ENCODE data around the gene TOX2.
"Not testable (repeated sequence)": the region's sequence is repeated elsewhere in the genome, so short reads cannot be mapped to it uniquely, and the experiment has no call there.

Gene TOX2

DNA sequence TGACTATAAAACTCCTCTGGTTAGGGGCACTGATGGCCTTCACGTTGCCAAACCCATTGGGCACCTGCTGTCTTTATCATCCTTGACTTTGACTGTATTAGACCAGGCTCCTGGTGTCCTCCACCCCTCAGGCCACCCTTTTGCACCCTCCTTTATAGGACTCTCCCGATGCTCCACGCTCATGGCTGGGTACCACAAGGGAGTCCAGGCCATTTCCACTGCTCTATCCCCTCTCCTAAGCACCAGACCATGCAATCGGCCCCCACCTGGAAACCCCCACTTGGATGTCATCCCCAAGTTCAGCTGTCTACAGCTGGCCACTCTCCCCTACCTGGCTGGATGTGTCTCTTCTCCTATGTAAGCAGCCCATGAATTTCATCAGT, 115.2 kb downstream of the TOX2 start:
- DNase-seq (ENCODE audit: low read depth in 1 of 2, low spot score in 1 of 2): no peak

DNA sequence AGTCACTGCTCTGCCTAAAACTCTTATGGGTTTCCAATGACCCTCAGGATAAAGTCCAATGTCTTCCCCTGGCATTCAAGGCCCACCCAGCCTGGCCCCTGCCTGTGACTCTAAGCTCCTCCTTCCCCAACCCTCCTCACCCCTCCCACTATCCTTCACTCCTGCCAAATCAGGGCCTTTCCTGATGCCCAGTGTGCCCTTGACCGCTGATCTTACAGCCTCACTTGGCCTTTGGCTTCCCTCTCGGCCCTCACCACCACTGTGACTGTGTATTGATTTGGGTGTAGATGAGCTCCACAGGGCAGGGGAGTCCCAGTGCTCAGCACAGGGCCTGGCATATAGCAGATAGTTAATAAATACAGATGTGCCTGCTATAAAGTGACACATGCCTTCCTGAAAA, 115.7 kb downstream of the TOX2 start:
- DNase-seq (ENCODE audit: low read depth in 1 of 2, low spot score in 1 of 2): no peak

GRCh38 chr20:44031001-44031574, 116.4 kb downstream of the TOX2 start:
- no peak for DNase-seq (ENCODE audit: low read depth in 1 of 2, low spot score in 1 of 2)

DNA sequence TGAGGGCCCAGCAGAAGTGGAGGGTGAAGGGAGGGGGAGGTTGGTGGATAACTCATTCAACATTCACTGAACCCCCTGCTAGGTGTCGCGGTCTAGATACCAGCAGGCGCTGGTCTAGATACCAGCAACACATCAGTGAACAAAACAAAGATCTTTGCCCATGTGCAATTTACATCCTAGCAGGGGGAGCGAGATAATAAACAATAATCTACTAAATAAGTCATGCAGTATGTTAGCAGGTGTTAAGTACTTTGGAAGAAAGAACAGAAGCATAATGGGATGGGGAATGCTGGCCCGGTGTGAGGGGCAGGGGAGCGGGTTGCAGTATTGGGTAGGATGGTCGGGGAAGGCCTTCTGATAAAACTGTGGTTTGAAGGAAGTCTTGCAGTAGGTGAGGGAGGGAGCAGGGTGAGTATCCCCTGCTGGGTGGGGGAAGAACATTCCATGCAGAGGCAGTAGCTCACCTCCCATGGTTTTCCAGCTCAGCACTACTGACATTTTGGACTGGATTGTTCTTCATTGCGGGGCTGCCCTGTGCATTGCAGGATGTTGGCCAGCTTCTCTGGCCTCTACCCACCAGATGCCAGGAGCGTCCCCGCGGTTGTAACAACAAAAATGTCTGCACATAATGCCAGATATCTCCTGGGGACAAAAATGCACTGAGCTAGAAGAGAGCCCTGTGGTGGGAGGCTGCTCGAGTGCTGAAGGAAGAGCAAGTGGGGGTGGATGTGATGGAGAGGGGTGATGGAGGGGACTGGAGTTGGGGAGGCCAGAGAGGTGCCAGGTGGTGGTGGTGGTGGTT, 117.3 kb downstream of the TOX2 start:
- DNase-seq (ENCODE audit: low read depth in 1 of 2, low spot score in 1 of 2): no peak

DNA sequence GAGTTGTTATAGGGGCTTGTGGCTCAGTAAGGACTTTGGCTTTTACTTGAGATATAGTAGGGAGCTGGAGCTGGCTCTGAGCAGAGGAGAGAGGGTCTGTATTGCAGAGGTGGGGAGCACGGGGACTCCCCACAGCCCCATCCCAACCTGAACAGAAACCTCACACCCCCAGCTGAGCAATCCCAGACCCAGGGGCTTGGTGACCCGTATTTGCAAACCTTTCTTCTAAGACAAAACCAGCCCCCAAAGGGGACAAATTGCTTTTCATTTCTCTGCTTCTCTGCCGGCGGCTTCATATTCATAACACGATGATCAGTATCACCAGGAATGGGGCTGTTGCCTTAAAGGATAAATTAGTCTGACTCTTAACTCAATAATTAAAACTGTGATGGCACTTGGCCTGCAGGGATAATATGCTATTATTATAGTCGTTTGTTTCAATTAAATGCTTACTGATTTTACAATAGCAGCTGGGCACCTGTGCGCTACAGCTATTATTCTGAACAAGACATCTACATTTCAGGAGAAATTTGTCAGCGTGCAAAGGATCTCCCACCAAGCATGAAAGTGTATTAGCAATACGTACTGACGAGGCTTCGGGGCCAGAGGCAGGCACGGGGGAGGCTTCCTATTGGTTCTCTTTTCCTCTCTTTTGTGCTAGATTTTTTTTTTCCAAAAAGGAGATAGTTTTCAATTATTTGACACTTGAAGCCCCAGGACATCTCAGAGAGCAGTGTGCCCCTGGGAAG, 118.1 kb downstream of the TOX2 start:
- no peak for DNase-seq (ENCODE audit: low read depth in 1 of 2, low spot score in 1 of 2)

- DNase-seq (ENCODE audit: low read depth in 1 of 2, low spot score in 1 of 2): no peak
Measured at GRCh38 chr20:44033344-44033743, 118.7 kb downstream of the TOX2 start.

DNA sequence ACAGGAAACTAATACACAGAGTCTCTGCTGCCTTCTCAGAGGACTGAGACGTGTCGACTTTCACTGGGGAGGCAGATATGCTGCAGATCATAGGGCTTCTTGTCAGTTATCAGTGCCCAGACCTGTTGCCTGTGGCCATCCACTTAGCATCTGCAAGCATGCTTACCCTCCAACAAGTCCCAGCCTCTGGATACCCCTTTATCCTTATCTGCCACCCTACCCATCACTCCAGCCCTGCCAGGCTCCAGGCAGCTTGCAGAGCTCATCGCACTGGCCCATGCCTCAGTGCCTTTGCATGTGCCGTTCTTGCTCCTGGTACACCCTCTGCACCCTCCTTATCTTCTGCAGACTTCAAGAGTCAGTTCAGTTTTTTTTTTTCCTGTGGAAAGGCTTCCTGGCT, 119.2 kb downstream of the TOX2 start:
- DNase-seq (ENCODE audit: low read depth in 1 of 2, low spot score in 1 of 2): no peak

- DNase-seq (ENCODE audit: low read depth in 1 of 2, low spot score in 1 of 2): no peak
Measured at GRCh38 chr20:44034451-44034850, 119.8 kb downstream of the TOX2 start.

DNA sequence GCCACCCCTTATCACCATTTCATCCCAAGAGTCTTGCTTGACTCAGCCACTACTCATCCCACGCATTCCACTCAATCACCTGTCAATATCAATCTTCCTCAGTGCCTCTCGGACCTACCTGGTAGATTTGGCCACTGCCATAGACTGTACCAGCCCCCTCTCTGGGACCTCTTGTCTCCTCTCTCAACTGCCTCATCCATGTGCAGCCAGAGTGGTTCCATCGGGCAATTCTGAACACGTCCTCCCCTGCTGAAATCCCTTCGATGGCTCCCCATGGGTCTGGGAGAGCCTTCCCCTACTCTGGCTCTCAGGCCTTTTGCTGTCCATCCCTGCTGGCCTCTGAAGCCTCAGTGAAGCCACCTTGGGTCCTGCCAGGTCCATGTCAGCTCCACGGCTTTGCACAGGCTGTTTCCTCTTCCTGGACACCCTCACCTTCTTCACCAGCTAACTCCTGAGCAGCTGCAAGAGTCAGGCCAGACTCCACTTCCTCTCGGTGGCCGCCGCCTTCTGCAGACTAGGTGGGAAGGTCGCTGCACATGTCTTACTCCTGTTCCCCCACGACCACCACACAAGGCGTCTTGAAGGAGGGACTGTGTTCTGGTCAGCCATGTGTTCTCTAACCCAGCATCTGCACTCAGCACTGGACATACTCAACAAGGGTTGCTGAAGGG, 120.4 kb downstream of the TOX2 start:
- DNase-seq (ENCODE audit: low read depth in 1 of 2, low spot score in 1 of 2): no peak

DNA sequence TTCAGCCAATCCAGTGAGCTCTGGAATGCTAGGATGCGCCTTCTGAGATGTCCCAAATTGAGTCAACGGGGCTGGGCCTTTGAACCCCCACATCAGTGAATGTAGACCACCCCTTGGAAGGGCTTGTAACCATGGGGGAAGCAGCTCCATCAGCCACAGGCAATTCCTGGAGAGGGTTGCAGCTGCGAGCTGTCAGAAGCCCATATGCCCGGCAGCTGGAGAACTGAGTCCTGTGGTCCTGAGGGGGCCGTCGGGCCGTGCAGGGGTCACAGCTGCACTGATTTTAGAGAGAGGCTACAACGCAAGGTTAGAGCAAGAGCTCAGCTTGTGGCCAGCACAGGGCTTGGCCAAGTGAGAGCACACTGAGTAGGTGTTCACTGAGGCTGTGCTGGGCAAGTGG, 121.3 kb downstream of the TOX2 start:
- DNase-seq (ENCODE audit: low read depth in 1 of 2, low spot score in 1 of 2): no peak

DNA sequence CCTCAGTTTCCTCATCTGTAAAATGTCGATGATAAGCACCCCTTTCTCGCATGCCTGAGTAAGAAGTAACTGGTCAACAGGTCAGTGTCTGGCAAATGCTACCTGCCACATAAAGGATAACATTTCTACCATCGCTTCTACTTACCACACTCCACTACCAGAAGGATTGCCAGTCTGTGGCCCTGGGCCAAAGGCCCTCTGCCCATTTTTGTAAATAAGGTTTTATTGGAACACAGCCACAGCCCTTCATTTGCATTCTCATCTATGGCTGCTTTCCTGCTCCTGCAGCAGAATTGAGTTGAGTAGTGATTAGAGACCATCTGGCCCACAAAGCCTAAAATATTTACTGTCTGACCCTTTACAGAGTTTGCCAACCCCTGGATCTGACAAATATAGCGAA, 121.8 kb downstream of the TOX2 start:
- DNase-seq (ENCODE audit: low read depth in 1 of 2, low spot score in 1 of 2): no peak

DNA sequence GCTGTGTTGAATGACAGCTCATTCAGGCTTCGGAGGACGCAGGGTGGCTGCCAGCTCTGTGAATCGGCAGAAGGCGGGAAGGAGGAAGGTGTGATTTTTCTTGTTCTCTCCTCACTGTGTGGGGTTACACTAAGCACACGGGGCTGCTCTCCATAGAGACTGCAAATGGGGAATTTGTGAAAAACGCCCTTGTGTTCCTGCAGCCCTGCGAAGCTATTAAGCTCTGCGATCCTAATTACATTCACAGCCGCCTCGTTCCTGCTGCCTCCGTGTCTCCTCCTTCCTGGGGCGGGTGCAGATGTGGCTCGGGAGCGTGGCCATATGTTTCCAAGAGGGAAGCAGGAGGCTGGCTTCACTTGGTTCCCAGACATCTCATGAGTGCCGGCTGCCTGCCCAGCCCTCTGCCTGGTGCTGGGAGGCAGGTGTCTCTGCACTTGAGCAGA, 124.0 kb downstream of the TOX2 start:
- no peak for DNase-seq (ENCODE audit: low read depth in 1 of 2, low spot score in 1 of 2)

DNA sequence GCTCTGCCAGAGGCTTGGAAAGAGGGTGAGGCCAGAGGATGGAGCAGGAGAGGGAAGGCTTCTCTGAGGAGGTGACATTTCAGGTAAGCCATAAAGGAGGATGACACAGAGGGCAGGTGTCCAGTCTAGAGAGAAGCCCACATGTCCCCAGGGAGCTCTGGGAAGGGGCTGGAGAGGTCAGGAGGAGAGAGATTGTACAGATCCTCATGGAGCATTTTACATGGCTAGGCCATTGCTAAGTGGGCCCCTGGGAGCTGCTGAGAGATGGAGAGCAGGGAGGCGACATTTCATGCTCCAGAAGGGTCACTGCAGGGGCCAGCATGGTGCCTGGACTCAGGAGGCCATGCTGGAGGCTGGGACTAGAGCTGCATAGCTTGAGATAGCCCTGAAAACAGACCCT, 124.5 kb downstream of the TOX2 start:
- no peak for DNase-seq (ENCODE audit: low read depth in 1 of 2, low spot score in 1 of 2)

- DNase-seq (ENCODE audit: low read depth in 1 of 2, low spot score in 1 of 2): no peak
Measured at GRCh38 chr20:44039741-44040140, 125.1 kb downstream of the TOX2 start.

DNA sequence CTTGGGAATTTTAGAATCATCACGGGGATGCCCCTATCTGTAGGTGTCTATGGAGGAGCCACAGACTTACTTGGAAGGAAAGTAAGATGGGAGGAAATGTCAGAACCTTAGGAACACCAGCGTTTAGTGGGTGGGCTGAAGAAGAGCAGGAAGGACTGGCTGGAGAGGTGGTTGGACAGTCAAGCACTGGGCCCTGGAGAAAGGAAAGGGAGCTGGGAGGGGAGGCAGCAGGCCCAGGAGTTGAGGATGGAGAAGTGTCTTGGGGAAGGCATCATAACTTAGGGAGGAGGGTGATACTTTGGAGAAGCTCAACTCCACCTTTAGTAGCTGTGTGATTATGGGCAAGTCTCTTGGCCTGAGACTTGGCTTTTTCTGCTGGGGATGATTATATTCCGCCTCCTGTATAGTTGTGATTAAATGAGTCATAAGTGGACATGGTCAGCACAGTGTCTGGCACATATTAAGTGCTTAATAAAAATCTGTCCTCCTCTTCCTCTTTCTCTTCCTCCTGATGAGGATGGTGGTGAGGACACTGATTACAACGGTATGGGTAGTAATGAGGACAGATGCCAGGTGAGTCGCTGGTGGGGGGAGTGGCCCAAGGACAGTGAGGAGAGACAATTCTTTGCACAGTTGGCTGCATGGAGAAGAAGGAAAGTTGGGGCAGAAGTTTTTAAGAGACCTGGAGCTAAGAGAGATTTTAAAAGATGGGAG, 125.7 kb downstream of the TOX2 start:
- DNase-seq (ENCODE audit: low read depth in 1 of 2, low spot score in 1 of 2): no peak

- DNase-seq (ENCODE audit: low read depth in 1 of 2, low spot score in 1 of 2): no peak
Measured at GRCh38 chr20:44041001-44041400, 126.3 kb downstream of the TOX2 start.

GRCh38 chr20:44044712-44045111, 130.1 kb downstream of the TOX2 start:
- not testable (repeated sequence) for DNase-seq (ENCODE audit: low read depth in 1 of 2, low spot score in 1 of 2)

- DNase-seq (ENCODE audit: low read depth in 1 of 2, low spot score in 1 of 2): no peak
Measured at GRCh38 chr20:44050327-44050726, 135.7 kb downstream of the TOX2 start.

- DNase-seq (ENCODE audit: low read depth in 1 of 2, low spot score in 1 of 2): no peak
Measured at GRCh38 chr20:44050925-44051660, 136.4 kb downstream of the TOX2 start.

- no peak for DNase-seq (ENCODE audit: low read depth in 1 of 2, low spot score in 1 of 2)
Measured at GRCh38 chr20:44051661-44052000, 137.0 kb downstream of the TOX2 start.

- no peak for DNase-seq (ENCODE audit: low read depth in 1 of 2, low spot score in 1 of 2)
Measured at GRCh38 chr20:44052166-44052565, 137.5 kb downstream of the TOX2 start.

Measured in activated T-helper 1 cell treated with anti-CD3 and anti-CD28 coated beads, Interleukin-2, amount 50 U/mL, for 16 hours (primary cell).